NCI-H345 treated with DMSO at 0.1 percent for 48 hours (cell line): ENCODE results near the gene C1R.
A peak's percentile ranks its signal among the peaks of the same experiment; 100 is the strongest.

Source experiments
- DNase-seq: peaks from one replicate; lab custom pipeline; 2025; ENCODE audit not compliant: unreplicated experiment; lab: John Stamatoyannopoulos, UW

C1R gene

GRCh38 chr12:7099290-7099996 lies 7.2 kb upstream of the C1R start:
- peak; percentile 51 for DNase-seq

DNA sequence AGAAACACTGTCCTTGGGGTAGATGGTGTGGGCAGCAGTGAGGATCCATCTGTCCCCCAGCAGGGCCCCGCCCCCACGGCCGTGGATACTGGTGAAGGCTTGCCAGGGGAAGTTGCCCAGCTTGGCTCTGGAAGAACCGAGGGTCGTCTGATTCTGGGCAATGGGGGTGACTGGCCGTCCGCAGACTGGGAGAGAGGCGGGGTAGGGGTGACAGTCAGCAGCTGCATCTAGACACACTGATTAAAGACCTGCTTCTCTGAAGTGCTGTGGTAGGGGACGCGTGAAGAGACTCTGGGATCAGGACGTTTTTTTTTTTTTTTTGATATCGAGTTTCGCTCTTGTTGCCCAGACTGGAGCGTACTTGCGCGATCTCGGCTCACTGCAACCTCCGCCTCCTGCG lies 4.7 kb upstream of the C1R start:
- DNase-seq, result no peak

DNA sequence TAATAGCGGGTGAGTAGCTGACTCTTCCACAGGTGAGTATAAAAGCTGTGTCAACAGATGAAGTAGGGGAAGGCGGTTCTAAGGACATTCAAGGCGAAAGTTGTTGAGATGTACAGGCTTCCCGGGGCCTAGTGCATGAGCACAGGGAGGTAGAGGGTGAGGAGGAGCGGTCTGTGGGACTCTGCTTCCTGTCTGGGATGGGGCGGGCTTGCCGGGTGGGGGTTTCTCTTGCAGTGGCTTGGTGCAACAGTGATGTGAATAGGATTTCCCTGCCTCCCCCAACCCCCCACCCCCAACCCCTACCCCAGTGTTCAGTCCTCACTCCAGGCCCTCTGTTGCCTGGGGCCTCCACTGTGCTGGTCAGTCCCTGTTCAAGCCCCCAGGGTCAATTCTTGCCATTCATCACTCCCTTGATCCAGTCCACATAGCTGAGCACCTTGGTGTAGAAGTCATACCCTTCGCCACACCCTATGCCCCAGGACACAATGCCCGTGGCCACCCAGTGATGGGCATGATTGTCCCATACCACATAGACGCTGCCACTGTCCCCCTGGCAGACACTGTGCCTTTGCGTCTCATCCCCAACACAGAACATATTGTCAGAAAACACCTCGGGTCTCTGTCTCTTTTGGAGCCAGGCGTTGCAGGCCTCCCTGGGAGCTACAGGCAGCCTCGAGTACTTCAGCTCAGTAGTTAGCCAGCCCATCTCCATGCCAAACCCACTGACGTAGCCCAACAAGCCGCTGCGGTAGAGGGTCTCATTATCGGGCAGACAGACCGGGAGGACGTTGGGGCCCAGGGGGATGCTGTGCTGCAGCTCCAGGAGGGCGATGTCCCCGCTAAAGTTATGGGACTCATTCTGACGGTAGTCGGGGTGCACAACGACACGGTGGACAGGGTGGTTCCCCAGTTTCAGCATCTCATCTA lies 4.0 kb upstream of the C1R start:
- no peak for DNase-seq

DNA sequence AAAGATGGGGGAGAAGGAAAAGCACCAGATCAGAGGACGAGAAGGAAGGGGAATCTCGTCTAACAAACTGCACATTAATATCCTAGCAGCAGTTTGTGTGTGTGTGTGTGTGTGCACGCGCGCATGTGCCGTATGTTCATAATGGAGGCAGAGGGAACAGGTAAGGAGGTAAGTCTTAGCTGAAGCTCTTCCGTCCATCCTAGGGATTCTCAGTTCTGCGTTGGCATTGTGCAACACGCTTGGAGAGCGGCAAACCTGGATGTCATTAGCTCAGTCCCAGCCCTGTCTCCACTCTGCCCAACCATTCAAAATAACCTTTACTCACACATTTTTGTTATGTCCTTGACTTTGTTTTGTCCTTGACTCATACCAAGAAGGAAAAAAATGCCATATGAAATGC lies 1.6 kb upstream of the C1R start:
- DNase-seq, result no peak

DNA sequence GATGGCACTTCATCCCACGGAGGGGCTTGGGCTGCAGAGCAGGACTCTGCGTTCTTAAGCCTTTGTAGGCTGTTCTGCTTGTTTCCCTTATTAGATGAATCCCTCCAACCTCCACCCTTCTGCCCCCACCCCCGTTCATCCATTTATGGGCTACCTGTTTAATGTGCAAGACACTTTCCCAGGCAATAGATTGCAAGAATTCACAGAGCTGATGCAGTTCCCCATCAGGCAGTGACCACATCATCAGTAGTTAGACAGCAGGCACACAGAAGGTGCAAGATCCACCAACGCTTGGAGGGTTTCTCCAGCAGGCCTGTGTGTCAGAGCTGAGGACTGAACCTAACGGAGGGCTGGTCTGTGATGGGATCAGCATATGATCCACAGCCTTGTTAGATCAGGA lies 1.2 kb upstream of the C1R start:
- DNase-seq, result no peak

DNA sequence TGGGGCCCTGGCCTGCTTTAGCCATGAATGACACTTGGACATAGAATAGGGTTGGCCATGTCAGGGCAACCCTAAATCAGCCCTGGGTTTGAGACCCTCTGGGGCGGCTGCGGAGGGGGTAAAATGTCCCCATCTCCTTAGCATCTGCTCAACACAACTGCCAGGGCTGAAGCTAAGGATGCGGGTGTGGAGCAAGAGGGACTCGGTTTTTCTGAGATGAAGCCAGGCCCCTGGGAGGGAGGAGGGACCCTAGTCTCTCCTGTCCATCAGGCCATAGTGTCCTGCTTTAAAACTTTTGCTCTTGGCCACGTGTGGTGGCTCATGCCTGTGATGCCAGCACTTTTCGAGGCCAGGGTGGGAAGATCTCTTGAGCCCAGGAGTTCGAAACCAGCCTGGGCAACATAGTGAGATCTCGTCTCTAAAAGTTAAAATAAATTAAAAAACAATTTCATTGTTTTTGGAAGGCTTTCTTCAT lies 778 bp upstream of the C1R start:
- no peak for DNase-seq

DNA sequence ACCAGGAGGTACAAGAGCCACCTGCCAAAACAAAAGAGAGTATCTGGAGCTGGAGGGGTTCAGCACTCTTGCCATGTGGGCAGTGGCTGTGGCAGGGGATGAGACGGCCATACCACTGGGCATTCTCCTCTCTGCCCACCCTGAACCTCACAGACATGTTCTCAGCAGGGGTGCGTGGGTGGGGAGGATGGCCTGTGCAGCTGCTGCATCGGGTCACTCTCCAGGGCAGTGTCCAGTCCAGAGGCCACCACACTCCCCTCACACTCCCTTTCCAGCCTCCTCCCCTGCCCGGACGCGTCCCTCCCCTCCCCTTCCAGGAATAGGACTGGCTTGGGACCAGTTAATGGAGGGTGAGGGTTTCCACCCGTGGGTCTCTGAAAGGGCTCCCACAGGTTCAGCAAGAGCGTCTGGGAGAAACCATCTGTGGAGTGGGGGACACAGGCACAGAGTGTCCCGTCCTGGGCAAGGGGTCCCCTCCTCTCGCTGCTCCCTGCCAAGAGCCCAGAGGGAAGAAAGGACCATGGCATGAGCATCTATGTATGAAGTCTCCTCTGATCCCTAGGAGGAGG lies 501 bp downstream of the C1R start:
- no peak for DNase-seq

- DNase-seq, result no peak
These were observed 1.1 kb downstream of the C1R start for GRCh38 chr12:7091171-7091570.

- no peak for DNase-seq
These were observed 1.8 kb downstream of the C1R start for GRCh38 chr12:7090222-7090998.

- DNase-seq, result no peak
These were observed 2.9 kb downstream of the C1R start for GRCh38 chr12:7089196-7089871.

- no peak for DNase-seq
These were observed 9.1 kb downstream of the C1R start for GRCh38 chr12:7083125-7083524.

- DNase-seq, result no peak
These were observed 11.2 kb downstream of the C1R start for GRCh38 chr12:7081037-7081436.

DNA sequence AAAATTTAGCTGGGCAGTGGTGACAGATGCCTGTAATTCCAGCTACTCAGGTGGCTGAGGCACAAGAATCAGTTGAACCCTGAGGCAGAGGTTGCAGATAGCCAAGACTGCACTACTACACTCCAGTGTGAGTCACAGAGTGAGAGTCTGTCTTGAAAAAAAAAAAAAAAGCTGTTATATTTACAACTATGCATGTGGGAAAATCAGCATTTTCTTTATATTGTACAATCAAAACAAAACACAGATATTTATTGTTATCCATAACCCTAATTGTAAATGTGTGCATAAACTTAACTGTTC lies 12.5 kb downstream of the C1R start:
- no peak for DNase-seq

GRCh38 chr12:7078163-7078562 lies 14.1 kb downstream of the C1R start:
- no peak for DNase-seq

DNA sequence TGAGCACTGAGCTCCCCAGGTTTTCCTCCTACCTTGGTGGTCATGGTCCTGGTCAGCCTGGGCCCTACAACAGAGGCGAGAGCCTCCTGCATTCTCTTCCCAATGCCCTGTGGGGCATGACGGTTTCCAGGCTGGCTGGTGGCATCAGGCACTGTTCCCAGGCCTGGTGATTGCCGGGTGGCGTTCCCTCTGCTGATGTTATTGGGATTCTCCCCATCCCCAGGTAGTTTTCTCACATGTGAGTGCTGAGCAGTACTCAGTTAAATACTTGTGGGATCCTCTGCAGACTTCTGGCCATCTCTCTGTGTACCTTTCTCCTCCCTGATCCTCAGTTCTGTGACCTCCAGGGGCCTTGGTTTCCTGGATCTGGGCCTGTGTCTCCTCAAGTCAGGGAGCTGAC lies 15.8 kb downstream of the C1R start:
- no peak for DNase-seq

DNA sequence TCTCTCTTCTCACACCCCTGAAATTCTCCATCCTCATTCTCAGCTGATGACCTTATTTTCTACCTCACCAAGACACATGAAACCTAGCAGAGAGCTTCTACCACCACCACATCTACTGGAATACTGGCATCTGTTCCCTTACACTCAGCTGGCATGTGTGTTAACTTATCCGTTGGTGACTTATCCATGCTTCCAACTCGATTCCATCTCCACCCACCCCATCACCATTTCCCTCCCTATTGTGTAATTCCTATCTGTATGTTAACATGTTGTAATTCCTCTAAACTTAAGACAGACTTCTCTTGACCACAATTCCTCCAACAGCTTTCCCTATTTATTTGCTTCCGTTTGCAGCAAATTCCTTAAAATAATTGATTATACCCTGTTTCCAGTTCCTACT lies 16.3 kb downstream of the C1R start:
- no peak for DNase-seq

GRCh38 chr12:7075518-7075917 lies 16.7 kb downstream of the C1R start:
- no peak for DNase-seq

GRCh38 chr12:7073946-7074345 lies 18.3 kb downstream of the C1R start:
- DNase-seq, result no peak

- DNase-seq, result no peak
These were observed 19.7 kb downstream of the C1R start for GRCh38 chr12:7072554-7072953.

DNA sequence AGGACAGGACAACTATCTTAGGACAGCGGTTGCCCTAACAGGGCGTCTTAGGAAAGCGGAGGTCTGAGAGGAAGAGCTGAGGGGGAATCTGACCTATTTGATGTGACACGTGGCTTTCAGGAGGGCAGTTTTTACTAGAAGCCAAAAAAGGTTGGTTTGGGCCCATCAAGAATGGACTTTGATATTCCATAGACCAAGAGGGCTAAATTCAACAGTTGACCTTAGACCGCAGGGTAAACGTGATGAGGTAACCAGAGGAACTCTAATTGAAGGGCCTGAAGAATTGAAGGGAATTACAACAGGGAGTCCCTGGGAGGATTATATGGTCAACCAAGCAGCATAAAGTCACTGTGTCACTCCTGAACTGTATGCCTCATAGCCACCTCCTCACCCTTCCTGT lies 20.2 kb downstream of the C1R start:
- no peak for DNase-seq

- no peak for DNase-seq
These were observed 22.9 kb downstream of the C1R start for GRCh38 chr12:7069386-7069785.
